ENCODE data around the gene UBXN1. TPM values are rescaled to one million over a fixed set of nuclear protein-coding genes. Genes with fewer than 3 reads are reported as not detected.

Gene UBXN1
- total and polyA plus RNA-seq, 2 donors (not counting 1 experiment from before 2014, with no cell fraction given) = 76.4 to 143 TPM

DNA sequence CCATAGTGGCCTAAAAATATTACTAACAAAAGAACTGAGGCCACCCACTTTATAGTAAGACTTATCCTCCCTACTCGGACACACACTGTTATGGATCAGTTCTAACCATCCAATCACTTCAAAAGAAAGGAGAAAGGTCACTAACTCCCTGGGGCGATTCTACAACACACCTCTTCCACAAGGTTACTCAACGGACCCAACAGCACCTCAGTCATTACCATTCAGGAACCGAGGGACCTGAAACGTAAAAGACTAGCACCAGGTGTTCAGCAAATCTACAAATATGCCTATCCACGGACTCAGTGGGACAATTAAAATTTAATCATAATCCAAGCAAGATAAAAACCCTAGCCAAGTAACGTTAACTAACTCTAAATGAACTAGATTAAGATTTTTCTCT is 46.8 kb upstream of the UBXN1 start:
- H3K27ac ChIP-seq (ENCODE audit: insufficient read depth, low read length) = peak overlapping the region; percentile 92
- peaks cover 82% of the 10 kb centered on the region for H3K79me2 ChIP-seq (ENCODE audit: control insufficient read depth, insufficient read depth, low read length)
- peaks cover 8% of the 10 kb centered on the region for H3K36me3 ChIP-seq (ENCODE audit: control insufficient read depth, insufficient read depth, low read length)
- H3K9me3 ChIP-seq (ENCODE audit: control insufficient read depth, insufficient read depth, low read depth, low read length) = no peaks in the 10 kb centered on the region
- no peaks in the 10 kb centered on the region for H3K27me3 ChIP-seq (ENCODE audit: control insufficient read depth, insufficient read depth, low read length)
- DNase-seq (ENCODE audit: low read depth in 2 of 2) = no peak
- H3K4me1 ChIP-seq (ENCODE audit: control insufficient read depth, extremely low read depth, insufficient read depth, low read length) = peaks cover 2% of the 10 kb centered on the region
- H4K20me1 ChIP-seq (ENCODE audit: control insufficient read depth, extremely low read depth, insufficient read depth, low read length) = peaks cover 4% of the 10 kb centered on the region
- peak overlapping the region; percentile 82 for H3K4me2 ChIP-seq (ENCODE audit: extremely low read depth, insufficient read depth, low read length)
- no peak overlapping the region for H2AFZ ChIP-seq (ENCODE audit: low read length)
- H3K4me3 ChIP-seq (replicated peaks in 1 of 4; ENCODE audit: control extremely low read depth in 1 of 4, insufficient read depth in 1 of 4, low read depth in 3 of 4, low read length in 4 of 4) = peak overlapping the region; percentile 63 to 99 (median 94)
- peak overlapping the region; percentile 85 for H3K9ac ChIP-seq (ENCODE audit: insufficient read depth, low read length)
- TF ChIP-seq, protein P1, sequence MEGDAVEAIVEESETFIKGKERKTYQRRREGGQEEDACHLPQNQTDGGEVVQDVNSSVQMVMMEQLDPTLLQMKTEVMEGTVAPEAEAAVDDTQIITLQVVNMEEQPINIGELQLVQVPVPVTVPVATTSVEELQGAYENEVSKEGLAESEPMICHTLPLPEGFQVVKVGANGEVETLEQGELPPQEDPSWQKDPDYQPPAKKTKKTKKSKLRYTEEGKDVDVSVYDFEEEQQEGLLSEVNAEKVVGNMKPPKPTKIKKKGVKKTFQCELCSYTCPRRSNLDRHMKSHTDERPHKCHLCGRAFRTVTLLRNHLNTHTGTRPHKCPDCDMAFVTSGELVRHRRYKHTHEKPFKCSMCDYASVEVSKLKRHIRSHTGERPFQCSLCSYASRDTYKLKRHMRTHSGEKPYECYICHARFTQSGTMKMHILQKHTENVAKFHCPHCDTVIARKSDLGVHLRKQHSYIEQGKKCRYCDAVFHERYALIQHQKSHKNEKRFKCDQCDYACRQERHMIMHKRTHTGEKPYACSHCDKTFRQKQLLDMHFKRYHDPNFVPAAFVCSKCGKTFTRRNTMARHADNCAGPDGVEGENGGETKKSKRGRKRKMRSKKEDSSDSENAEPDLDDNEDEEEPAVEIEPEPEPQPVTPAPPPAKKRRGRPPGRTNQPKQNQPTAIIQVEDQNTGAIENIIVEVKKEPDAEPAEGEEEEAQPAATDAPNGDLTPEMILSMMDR (conservative IDR thresholded peaks at IDR 0.05 in 1 of 2, IDR thresholded peaks at IDR 0.05 in 1 of 2; ENCODE audit: low read depth in 1 of 2, low read length in 2 of 2) = no peak
- TF ChIP-seq EZH2 (IDR thresholded peaks at IDR 0.05; ENCODE audit: low read length, missing control alignments) = no peak

DNA sequence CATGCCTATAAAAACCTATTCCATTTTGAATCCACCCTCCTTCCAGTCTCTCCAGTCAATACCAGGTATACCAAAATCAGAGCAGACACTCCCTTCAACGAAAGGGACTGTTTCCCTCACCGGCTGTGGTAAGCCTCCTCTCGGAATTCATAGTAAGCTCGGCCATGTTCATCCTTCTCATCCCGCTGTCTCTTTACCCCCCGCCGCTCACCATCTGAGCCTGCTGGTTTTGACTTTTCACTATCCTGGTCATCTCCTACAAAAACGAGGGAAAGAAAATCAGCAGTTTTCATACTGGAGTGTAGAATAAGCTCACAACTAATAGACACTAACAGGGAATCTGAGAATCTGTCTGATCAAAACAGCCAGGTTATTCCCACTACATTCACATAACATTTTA is 45.3 kb upstream of the UBXN1 start:
- H3K4me3 ChIP-seq (replicated peaks in 1 of 4; ENCODE audit: control extremely low read depth in 1 of 4, insufficient read depth in 1 of 4, low read depth in 3 of 4, low read length in 4 of 4) = peak overlapping the region; percentile 63 to 99 (median 94)
- H3K4me1 ChIP-seq (ENCODE audit: control insufficient read depth, extremely low read depth, insufficient read depth, low read length) = no peaks in the 10 kb centered on the region
- TF ChIP-seq, protein P1 (conservative IDR thresholded peaks at IDR 0.05 in 1 of 2, IDR thresholded peaks at IDR 0.05 in 1 of 2; ENCODE audit: low read depth in 1 of 2, low read length in 2 of 2) = no peak
- no peak for TF ChIP-seq EZH2 (IDR thresholded peaks at IDR 0.05; ENCODE audit: low read length, missing control alignments)
- no peak overlapping the region for H3K27ac ChIP-seq (ENCODE audit: insufficient read depth, low read length)
- H4K20me1 ChIP-seq (ENCODE audit: control insufficient read depth, extremely low read depth, insufficient read depth, low read length) = peaks cover 4% of the 10 kb centered on the region
- no peak overlapping the region for H2AFZ ChIP-seq (ENCODE audit: low read length)
- H3K9me3 ChIP-seq (ENCODE audit: control insufficient read depth, insufficient read depth, low read depth, low read length) = no peaks in the 10 kb centered on the region
- H3K4me2 ChIP-seq (ENCODE audit: extremely low read depth, insufficient read depth, low read length) = peak overlapping the region; percentile 95
- no peak overlapping the region for H3K9ac ChIP-seq (ENCODE audit: insufficient read depth, low read length)
- H3K36me3 ChIP-seq (ENCODE audit: control insufficient read depth, insufficient read depth, low read length) = peaks cover 21% of the 10 kb centered on the region
- no peaks in the 10 kb centered on the region for H3K27me3 ChIP-seq (ENCODE audit: control insufficient read depth, insufficient read depth, low read length)
- H3K79me2 ChIP-seq (ENCODE audit: control insufficient read depth, insufficient read depth, low read length) = peaks cover 77% of the 10 kb centered on the region
- no peak for DNase-seq (ENCODE audit: low read depth in 2 of 2)

DNA sequence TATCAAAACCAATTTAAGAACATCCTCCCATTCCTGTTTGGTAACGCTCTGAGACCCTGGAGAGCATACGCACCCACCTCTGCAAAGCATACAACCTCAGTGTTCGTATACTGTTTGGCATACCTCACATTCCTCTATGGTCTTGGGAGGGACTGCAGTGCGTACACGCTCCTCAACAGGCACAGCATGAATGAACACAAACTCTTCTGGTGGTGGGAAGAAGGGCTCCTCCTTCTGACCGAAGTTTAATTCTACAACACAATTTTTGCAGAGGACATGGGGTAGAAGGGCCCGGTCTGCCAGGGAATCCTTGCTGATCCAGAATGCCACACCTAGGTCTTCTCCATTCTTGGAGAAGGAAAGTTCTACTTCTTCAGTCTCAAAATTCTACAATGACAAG is 43.1 kb upstream of the UBXN1 start:
- H3K4me3 ChIP-seq (replicated peaks in 1 of 4; ENCODE audit: control extremely low read depth in 1 of 4, insufficient read depth in 1 of 4, low read depth in 3 of 4, low read length in 4 of 4) = no peak overlapping the region
- no peaks in the 10 kb centered on the region for H3K9me3 ChIP-seq (ENCODE audit: control insufficient read depth, insufficient read depth, low read depth, low read length)
- TF ChIP-seq EZH2 (IDR thresholded peaks at IDR 0.05; ENCODE audit: low read length, missing control alignments) = no peak
- TF ChIP-seq, protein P1 (conservative IDR thresholded peaks at IDR 0.05 in 1 of 2, IDR thresholded peaks at IDR 0.05 in 1 of 2; ENCODE audit: low read depth in 1 of 2, low read length in 2 of 2) = peak in 1 of 2 donors; percentile 6
- peaks cover 83% of the 10 kb centered on the region for H3K79me2 ChIP-seq (ENCODE audit: control insufficient read depth, insufficient read depth, low read length)
- H3K36me3 ChIP-seq (ENCODE audit: control insufficient read depth, insufficient read depth, low read length) = peaks cover 23% of the 10 kb centered on the region
- no peaks in the 10 kb centered on the region for H3K4me1 ChIP-seq (ENCODE audit: control insufficient read depth, extremely low read depth, insufficient read depth, low read length)
- peak in 1 of 2 donors; percentile 47 for DNase-seq (ENCODE audit: low read depth in 2 of 2)
- H3K4me2 ChIP-seq (ENCODE audit: extremely low read depth, insufficient read depth, low read length) = no peak overlapping the region
- peaks cover 4% of the 10 kb centered on the region for H4K20me1 ChIP-seq (ENCODE audit: control insufficient read depth, extremely low read depth, insufficient read depth, low read length)
- no peak overlapping the region for H3K9ac ChIP-seq (ENCODE audit: insufficient read depth, low read length)
- no peak overlapping the region for H2AFZ ChIP-seq (ENCODE audit: low read length)
- no peaks in the 10 kb centered on the region for H3K27me3 ChIP-seq (ENCODE audit: control insufficient read depth, insufficient read depth, low read length)
- H3K27ac ChIP-seq (ENCODE audit: insufficient read depth, low read length) = no peak overlapping the region
